Muscle of leg (tissue), 11 donors: ENCODE data around the gene CDC42EP4. TPM values are rescaled to one million over a fixed set of nuclear protein-coding genes. Genes with fewer than 3 reads are reported as not detected.

Source experiments
- DNase-seq: peaks from one replicate; pipeline ENCODE4 v3.0.0; 2013
- H3K27ac ChIP-seq: one replicate; pipeline ENCODE4 v1.5.1; 2013; ENCODE audit warnings: mild to moderate bottlenecking, low read length, control low read depth
- H3K27me3 ChIP-seq: one replicate; pipeline ENCODE4 v1.6.1; 2013; ENCODE audit warnings: low read length; ENCODE audit not compliant: control insufficient read depth, insufficient read depth
- H3K36me3 ChIP-seq: one replicate; pipeline ENCODE4 v1.6.1; 2013; ENCODE audit warnings: low read length; ENCODE audit not compliant: control insufficient read depth, insufficient read depth
- H3K4me1 ChIP-seq: one replicate; pipeline ENCODE4 v1.6.1; 2013; ENCODE audit warnings: low read length; ENCODE audit not compliant: control insufficient read depth, insufficient read depth
- H3K4me3 ChIP-seq: one replicate; pipeline ENCODE4 v1.5.1; 2013; ENCODE audit warnings: low read length, control low read depth
- H3K9me3 ChIP-seq: replicated peaks from 2 replicates; pipeline ENCODE4 v1.6.1; 2013; ENCODE audit warnings: low read depth, low read length; ENCODE audit not compliant: control insufficient read depth
- WGBS: methylation state at CpG from one replicate; pipeline ENCODE4 v1.1.5; 2013; ENCODE audit warnings: missing lambda C conversion rate; ENCODE audit not compliant: insufficient coverage; 5-methylcytosine and 5-hydroxymethylcytosine counted together
- polyA plus RNA-seq, 8 donors: library from polyadenylated mRNA; unstranded; fragments of 120-200 nt; gene quantifications; one replicate each; pipeline versions ENCODE4 v1.2.1 to v1.2.3, GENCODE V29; 2013; ENCODE audit warnings: inconsistent platforms in 1 of 8, low replicate concordance in 1 of 8; ENCODE audit not compliant: insufficient read length in 8 of 8, insufficient read depth in 1 of 8
- total RNA-seq: library from RNA; stranded (reverse); fragments of 120-200 nt; gene quantifications from one replicate; pipeline ENCODE4 v1.2.4, GENCODE V29; 2013

CDC42EP4 gene
- total and polyA plus RNA-seq, 9 donors: 13.4 to 30.9 (median 21.5) TPM

DNA sequence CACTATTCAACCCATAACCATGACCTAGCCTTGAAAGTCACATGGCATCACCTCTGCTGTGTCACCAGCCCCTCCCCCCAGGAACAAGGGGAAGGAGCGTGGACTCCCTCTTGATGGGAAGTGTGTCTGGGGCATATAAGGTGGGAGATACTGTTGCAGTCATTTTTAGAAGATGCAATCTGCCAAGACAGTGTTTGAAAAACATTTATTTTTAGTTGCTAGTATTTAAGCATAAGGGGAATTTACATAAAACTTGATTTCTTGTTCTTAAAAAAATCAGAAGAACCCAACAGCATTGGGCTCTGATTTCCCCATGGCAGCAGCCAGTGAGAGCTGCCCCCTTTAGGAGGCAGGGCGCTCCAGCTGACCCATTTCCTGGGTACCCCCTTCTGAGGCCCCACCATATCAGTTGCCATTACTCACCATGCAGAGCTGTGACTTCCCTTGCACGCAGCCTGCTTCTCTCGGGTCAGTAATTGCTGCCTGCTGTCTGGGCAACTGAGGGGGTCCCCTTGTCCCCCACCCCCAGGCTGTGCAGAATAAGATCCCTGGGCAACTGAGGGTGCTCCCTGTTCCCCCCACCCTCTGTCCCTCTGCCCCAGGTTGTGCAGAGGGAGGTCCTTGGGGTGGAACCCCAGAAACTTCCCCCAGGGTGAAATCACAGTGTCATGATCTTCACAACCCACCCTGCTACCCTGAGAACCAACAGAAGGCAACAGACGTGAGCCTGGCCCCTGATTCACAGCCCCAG, 11.8 kb upstream of the CDC42EP4 start:
- Histone ChIP-seq H3K4me1 (peaks cover 24% of the 10 kb centered on the region), H3K27ac (peak overlapping the region; percentile 76), H3K36me3 (no peaks in the 10 kb centered on the region), H3K27me3 (peaks cover 10% of the 10 kb centered on the region), H3K4me3 (no peak overlapping the region), H3K9me3 (peaks cover 2% of the 10 kb centered on the region)
- DNase-seq: no peak
- WGBS: 43% methylated on average over 1 of the region's 5 CpGs

DNA sequence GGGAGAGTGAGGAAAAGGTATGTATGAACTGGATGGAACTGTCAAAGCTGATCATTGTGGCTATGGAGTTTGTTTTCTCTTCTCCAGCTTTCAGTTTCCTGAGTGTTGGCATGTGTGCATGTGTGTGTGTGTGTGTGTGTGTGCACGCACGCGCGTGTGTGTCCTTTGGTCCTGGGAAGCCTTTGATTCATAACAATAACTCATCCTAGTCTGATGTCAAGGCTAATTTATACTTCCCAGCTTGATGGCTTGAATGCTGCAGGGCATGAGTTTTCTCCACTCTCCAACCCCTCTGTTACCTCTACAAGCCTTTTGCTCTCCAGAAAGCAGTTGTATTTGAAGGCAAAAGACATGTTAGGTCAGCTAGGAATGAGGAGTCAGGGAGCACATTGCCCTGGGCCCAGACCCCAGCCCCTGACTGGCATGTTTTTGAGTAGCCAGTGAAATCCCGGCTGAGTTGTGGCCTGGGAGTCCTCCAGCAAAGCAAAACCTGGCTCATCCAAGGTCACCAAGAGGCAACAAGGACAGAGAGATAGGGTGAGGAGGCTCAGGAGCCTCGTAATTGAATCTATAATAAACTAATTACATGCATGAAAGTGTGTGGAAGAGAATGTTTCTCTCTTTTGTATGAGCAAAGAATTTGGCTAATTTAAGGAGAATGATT, 8.9 kb upstream of the CDC42EP4 start:
- peaks cover 43% of the 10 kb centered on the region for H3K4me1 ChIP-seq
- WGBS: 57% methylated on average over 1 of the region's 6 CpGs
- no peak overlapping the region for H3K27ac ChIP-seq
- no peaks in the 10 kb centered on the region for H3K36me3 ChIP-seq
- no peak overlapping the region for H3K4me3 ChIP-seq
- H3K9me3 ChIP-seq: peaks cover 2% of the 10 kb centered on the region
- H3K27me3 ChIP-seq: peaks cover 10% of the 10 kb centered on the region
- no peak for DNase-seq

DNA sequence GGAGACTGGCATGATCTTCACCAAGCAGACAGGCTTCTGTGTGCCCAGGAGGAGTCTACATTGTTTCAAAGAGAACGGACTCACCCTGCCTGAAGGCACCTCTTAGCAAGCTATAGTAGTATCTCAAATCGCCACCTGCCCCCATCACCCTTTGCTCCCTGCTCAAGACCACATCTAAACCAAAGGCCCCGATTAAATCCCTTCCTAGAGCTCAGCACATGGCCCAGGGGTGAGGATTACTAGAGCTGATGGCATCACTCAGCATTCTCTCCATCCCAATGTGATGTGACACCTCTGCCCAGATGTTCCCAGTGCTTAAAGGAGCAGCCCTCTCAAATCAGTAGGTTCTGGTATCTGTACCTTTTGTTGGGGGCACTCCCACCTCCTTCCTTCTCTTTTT, 8.0 kb upstream of the CDC42EP4 start:
- WGBS: no CpG with 5 or more reads among the region's 3 CpGs

DNA sequence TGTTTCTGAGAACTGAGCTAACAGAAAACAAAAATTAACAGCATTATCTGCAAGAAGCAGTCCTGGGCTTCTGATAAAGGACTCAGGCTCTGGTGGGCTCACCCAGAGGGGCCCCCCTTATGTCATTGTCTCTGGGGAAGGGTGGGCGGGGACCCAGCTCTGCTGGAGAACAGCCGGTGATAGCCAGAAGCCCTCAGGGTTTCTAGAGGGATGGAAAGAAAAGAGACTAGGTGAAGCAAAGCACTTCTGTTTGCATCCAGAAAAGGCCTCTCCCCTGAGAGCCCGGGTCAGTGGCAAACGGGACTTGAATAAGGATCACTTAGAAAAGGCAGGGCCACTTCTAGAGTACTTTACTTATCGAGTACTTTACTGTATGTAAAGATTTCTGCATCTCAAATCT, 7.0 kb upstream of the CDC42EP4 start:
- Histone ChIP-seq H3K4me3 (no peak overlapping the region), H3K9me3 (peaks cover 2% of the 10 kb centered on the region), H3K27ac (no peak overlapping the region), H3K36me3 (no peaks in the 10 kb centered on the region), H3K27me3 (peaks cover 4% of the 10 kb centered on the region), H3K4me1 (peaks cover 25% of the 10 kb centered on the region)
- WGBS: 14% methylated on average over 1 of the region's 5 CpGs
- DNase-seq: no peak

More for the DNA sequence above, 8.0 kb upstream of the CDC42EP4 start:
- Histone ChIP-seq H3K27me3 (peaks cover 7% of the 10 kb centered on the region), H3K9me3 (peaks cover 2% of the 10 kb centered on the region), H3K36me3 (no peaks in the 10 kb centered on the region), H3K4me3 (no peak overlapping the region), H3K27ac (no peak overlapping the region), H3K4me1 (peaks cover 34% of the 10 kb centered on the region)
- no peak for DNase-seq

DNA sequence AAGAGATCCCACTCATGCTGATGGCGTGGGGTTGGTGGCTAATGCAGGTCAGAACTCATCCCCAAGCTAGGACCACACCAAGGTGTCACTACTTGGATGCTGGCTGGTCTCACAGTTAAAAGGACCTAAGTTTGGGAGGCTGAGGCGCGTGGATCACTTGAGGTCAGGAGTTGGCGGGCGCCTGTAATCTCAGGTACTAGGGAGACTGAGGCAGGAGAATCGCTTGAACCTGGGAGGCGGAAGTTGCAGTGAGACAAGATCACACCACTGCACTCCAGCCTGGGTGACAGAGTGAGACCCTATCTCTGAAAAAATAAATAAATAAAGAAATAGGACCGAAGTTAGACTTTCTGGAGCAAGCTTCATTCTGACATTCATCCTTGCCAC, 6.6 kb upstream of the CDC42EP4 start:
- Histone ChIP-seq H3K4me1 (peaks cover 21% of the 10 kb centered on the region), H3K36me3 (no peaks in the 10 kb centered on the region), H3K27me3 (peaks cover 2% of the 10 kb centered on the region), H3K4me3 (no peak overlapping the region), H3K27ac (no peak overlapping the region), H3K9me3 (peaks cover 2% of the 10 kb centered on the region)
- no peak for DNase-seq
- 97% methylated on average over 5 of the region's 8 CpGs for WGBS

DNA sequence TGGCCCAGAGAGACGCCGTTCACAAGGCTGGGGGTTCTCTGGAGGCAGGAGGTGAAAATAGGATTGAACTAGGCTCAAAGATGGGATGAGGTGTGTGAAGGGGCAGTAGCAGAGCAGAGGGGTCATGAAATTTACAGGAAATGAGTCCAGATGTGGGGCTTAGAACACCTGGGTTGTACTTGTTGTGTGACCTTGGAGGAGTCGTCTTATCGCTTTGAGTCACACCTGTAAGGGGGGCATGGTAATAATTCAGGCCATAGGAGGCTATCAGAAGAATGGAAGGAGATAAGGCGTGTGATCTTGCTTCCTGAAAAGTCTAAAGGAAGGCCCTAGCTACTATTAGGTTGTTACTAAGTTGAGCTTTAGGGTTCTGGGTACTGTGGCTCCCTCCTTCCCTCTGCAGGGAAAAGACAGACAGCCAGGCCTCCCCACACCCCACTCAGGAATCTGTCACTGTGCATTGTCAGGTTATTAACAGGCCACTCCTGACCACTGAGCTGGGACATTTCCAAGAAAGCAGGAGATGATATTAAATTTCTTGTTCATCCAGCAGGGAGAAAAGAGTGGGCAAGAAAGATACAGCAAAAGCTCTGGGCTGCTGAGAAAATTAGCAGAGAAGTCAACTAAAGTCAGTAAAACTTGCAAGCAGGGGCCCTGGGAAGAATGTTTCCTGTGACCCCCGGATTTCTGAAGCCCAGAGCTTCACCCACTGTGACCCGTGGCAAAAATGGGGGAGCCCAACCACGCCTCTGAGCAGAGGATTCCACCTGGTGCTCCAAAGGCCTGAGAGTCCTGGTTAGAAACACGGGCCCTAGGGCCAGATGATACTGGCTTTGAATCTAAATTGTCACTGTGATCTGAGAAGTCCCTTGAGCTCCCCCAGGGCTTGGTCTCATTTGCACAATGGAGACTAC, 6.0 kb upstream of the CDC42EP4 start:
- Histone ChIP-seq H3K27ac (peak overlapping the region; percentile 29), H3K27me3 (peaks cover 2% of the 10 kb centered on the region), H3K4me3 (no peak overlapping the region), H3K9me3 (peaks cover 2% of the 10 kb centered on the region), H3K4me1 (peaks cover 19% of the 10 kb centered on the region), H3K36me3 (no peaks in the 10 kb centered on the region)
- DNase-seq: no peak
- 73% methylated on average over 6 of the region's 9 CpGs for WGBS

DNA sequence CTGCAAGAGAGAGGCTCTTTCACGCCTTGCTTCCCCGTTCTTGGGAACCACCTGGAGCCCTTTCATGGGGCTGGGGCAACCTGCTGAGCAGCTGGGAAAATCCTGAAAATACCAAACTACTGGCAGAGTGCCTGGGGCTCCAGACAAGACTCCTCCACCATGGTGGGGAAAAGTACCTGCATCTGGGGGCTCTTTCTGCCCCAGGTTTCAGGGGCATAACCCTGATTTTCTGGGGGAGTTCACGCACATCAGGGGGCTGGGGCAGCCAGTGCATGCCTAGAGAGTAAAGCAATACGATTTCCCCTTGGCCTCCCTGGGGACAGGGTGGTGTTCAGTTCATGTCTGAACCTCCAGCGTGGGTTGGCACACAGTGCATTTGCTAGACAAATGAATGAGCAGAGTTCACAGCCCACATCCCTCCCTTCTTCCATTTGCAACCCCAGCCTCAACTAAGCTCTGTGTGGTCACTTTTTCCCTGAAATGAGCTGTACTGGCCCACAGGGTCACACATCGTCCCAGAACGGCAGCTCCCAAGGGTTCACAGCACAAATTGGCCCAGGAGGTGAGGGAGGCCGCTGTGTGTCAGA, 5.2 kb upstream of the CDC42EP4 start:
- Histone ChIP-seq H3K27ac (no peak overlapping the region), H3K9me3 (no peaks in the 10 kb centered on the region), H3K36me3 (no peaks in the 10 kb centered on the region), H3K27me3 (no peaks in the 10 kb centered on the region), H3K4me1 (peaks cover 25% of the 10 kb centered on the region), H3K4me3 (no peak overlapping the region)
- no peak for DNase-seq
- 48% methylated on average over 4 of the region's 8 CpGs for WGBS

DNA sequence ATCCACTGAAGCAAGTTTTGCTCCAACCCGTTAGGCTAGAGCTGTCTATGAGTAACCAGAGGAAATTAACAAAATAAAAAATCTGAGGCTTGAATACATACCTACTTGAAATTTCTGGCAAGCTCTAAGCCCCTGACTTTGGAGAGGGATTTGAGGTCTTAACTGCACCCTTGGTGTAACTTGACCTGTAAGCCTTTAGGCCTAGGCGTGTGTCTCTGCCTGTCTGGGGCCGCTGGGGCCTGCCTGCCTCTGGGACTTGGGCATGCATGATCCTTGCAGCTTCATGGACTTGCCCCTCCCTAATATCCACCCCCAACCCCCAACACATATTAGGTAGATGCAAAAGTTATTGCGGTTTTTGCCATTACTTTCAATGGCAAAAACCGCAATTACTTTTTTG, 3.7 kb upstream of the CDC42EP4 start:
- H3K9me3 ChIP-seq: no peaks in the 10 kb centered on the region
- peaks cover 25% of the 10 kb centered on the region for H3K4me1 ChIP-seq
- H3K27me3 ChIP-seq: no peaks in the 10 kb centered on the region
- H3K4me3 ChIP-seq: no peak overlapping the region
- no CpG with 5 or more reads among the region's 5 CpGs for WGBS
- no peak overlapping the region for H3K27ac ChIP-seq
- no peaks in the 10 kb centered on the region for H3K36me3 ChIP-seq
- DNase-seq: no peak

DNA sequence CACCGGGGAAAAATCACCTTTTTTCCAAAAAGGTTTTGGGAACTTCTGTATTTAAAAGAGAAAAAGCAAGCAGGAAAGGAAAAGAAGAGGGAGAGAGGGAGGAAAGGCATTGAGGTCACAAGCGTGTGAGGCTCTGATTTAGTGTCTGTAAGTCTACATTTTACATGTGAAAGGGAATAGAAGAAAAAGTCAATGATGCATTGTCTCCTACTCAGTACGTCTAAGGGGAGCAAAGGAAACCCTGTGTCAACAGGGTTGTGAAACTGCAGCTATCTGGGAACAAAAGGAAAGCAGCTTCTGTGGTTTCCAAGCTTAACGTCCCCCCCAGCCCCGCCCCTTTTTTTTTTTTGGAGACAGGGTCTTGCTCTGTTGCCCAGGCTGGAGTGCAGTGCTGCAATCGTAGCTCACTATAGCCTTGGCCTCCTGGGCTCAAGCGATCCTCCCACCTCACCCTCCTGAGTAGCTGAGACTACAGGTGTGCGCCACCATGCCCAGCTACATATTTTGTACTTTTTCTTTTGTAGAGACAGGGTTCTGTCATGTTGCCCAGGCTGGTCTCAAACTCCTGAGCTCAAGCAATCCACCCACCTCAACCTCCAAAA, 1.8 kb upstream of the CDC42EP4 start:
- no peak for DNase-seq
- Histone ChIP-seq H3K36me3 (no peaks in the 10 kb centered on the region), H3K9me3 (no peaks in the 10 kb centered on the region), H3K4me1 (peaks cover 42% of the 10 kb centered on the region), H3K27ac (no peak overlapping the region), H3K27me3 (no peaks in the 10 kb centered on the region), H3K4me3 (no peak overlapping the region)
- 54% methylated on average over 4 of the region's 8 CpGs for WGBS
